MCF 10A (cell line): ENCODE results near the gene HLA-DOA. TPM values are rescaled to one million over a fixed set of nuclear protein-coding genes. Genes with fewer than 3 reads are reported as not detected.

ENCODE experiments used
- BruUV-seq: library from RNA; stranded (reverse); fragments of 400-500 nt; replicated peaks from 2 replicates; lab custom pipeline; 2021; lab: Mats Ljungman, UMichigan
- CTCF ChIA-PET: fragments of 300-600 bp; sonication (Branson Sonifier 250); formaldehyde crosslinking; extraction: SDS; loops from one replicate; lab custom pipeline; 2021; ENCODE audit warnings: antibody characterized with exemption, inconsistent platforms; lab: Yijun Ruan, JAX
- POLR2A ChIA-PET: fragments of 300-600, 350-650 bp; sonication (Branson Sonifier 250); formaldehyde crosslinking; extraction: SDS; loops from one replicate; lab custom pipeline; 2020; ENCODE audit warnings: antibody characterized with exemption, inconsistent platforms; lab: Yijun Ruan, JAX
- DNase-seq: peaks from one replicate; pipeline ENCODE4 v3.0.0-alpha.2; 2018; ENCODE audit not compliant: unreplicated experiment
- H3K27ac Mint-ChIP-seq: one replicate; pipeline ENCODE4 v1.8.0; 2022; ENCODE audit warnings: mild to moderate bottlenecking, low read depth, mixed read lengths; ENCODE audit not compliant: unreplicated experiment
- H3K27me3 Mint-ChIP-seq: one replicate; pipeline ENCODE4 v1.8.0; 2022; ENCODE audit warnings: mixed read lengths; ENCODE audit not compliant: insufficient read depth, unreplicated experiment
- H3K36me3 Mint-ChIP-seq: one replicate; pipeline ENCODE4 v1.8.0; 2022; ENCODE audit warnings: mild to moderate bottlenecking, moderate library complexity, mixed read lengths; ENCODE audit not compliant: insufficient read depth, unreplicated experiment
- H3K4me1 Mint-ChIP-seq: one replicate; pipeline ENCODE4 v1.8.0; 2022; ENCODE audit warnings: mixed read lengths; ENCODE audit not compliant: insufficient read depth, unreplicated experiment
- H3K4me3 Mint-ChIP-seq: one replicate; pipeline ENCODE4 v1.8.0; 2022; ENCODE audit warnings: mild to moderate bottlenecking, moderate library complexity, mixed read lengths; ENCODE audit not compliant: unreplicated experiment
- H3K9me3 Mint-ChIP-seq: one replicate; pipeline ENCODE4 v1.8.0; 2022; ENCODE audit warnings: mixed read lengths; ENCODE audit not compliant: unreplicated experiment
- CTCF ChIP-seq: fragments of 200-600 bp; IDR thresholded peaks from one replicate; pipeline ENCODE4 v1.8.0; 2022; ENCODE audit warnings: antibody characterized with exemption, mild to moderate bottlenecking; ENCODE audit not compliant: unreplicated experiment
- intact Hi-C: fragments of 100-400 bp; cut with micrococcal nuclease; formaldehyde crosslinking; loops from 2 replicates; pipeline ENCODE4 v1.14.1; 2022
- total RNA-seq: library from RNA; stranded (reverse); gene quantifications from 2 replicates; pipeline ENCODE4 v1.2.3, GENCODE V29; 2022

HLA-DOA gene
- total RNA-seq, 1 experiment from 2014 or later = not detected

DNA sequence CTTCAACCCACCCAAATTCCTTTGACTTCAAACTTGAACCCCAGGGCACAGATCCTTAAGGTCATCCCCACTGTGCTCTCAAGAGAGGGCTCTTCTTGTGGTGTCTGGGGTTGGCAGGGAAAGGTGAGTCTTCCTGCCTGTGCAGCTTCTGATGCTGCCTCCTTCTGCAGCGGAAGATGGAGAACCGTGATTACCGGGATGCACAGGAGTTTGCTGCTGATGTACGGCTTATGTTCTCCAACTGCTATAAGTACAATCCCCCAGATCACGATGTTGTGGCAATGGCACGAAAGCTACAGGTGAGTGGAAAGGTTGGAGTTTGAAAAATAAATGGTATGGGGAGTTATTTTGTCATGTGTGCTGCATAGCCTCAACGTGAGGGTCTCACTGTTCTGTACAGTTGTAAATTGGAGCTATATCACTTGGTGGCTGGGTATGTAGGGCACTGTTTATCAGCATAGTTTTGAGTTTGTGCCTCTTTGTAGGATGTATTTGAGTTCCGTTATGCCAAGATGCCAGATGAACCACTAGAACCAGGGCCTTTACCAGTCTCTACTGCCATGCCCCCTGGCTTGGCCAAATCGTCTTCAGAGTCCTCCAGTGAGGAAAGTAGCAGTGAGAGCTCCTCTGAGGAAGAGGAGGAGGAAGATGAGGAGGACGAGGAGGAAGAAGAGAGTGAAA is 32.0 kb downstream of the HLA-DOA start:
- H3K27me3 Mint-ChIP-seq = no peaks in the 10 kb centered on the region
- peak overlapping the region; percentile 40 for H3K4me3 Mint-ChIP-seq
- TF ChIP-seq CTCF = no peak
- H3K27ac Mint-ChIP-seq = no peak overlapping the region
- intact Hi-C loops = no loop called here
- peaks cover 100% of the 10 kb centered on the region for H3K36me3 Mint-ChIP-seq
- ChIA-PET CTCF (interaction anchor here (0.8 to 1.8 kb wide), 4 partner anchors 10 to 102 kb away, joined by 4 to 7 read pairs (median 6); partner anchors contain the start of gene HLA-DMA), POLR2A (interaction anchor here (0.9 to 1.2 kb wide), 4 partner anchors 9 to 91 kb away, joined by 3 to 5 read pairs (median 3); partner anchors contain the start of gene BRD2)
- DNase-seq = no peak
- peaks cover 37% of the 10 kb centered on the region for H3K4me1 Mint-ChIP-seq
- H3K9me3 Mint-ChIP-seq = no peaks in the 10 kb centered on the region
- BruUV-seq = no TSS peak

DNA sequence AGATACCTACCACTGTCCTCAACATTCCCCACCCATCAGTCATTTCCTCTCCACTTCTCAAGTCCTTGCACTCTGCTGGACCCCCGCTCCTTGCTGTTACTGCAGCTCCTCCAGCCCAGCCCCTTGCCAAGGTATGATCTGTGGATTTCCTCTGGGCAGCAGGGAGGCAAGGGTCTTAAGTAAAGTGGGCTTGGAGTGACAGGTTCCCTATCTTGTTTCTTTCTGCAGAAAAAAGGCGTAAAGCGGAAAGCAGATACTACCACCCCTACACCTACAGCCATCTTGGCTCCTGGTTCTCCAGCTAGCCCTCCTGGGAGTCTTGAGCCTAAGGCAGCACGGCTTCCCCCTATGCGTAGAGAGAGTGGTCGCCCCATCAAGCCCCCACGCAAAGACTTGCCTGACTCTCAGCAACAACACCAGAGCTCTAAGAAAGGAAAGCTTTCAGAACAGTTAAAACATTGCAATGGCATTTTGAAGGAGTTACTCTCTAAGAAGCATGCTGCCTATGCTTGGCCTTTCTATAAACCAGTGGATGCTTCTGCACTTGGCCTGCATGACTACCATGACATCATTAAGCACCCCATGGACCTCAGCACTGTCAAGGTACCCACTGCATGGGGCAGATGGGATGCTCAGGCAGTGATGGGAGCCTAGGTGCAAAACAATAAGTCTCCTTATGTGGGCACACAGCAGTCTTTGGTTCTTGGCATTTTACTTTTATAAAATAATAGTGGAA is 32.9 kb downstream of the HLA-DOA start:
- no peak for DNase-seq
- POLR2A ChIA-PET = interaction anchor here (1.1 to 10.4 kb wide), 2 partner anchors 8 to 43 kb away, joined by 3 to 245 read pairs; no protein-coding TSS in a partner anchor
- H3K27me3 Mint-ChIP-seq = no peaks in the 10 kb centered on the region
- intact Hi-C loops = no loop called here
- H3K4me3 Mint-ChIP-seq = peak overlapping the region; percentile 90
- H3K27ac Mint-ChIP-seq = no peak overlapping the region
- peaks cover 100% of the 10 kb centered on the region for H3K36me3 Mint-ChIP-seq
- H3K9me3 Mint-ChIP-seq = no peaks in the 10 kb centered on the region
- no peak for TF ChIP-seq CTCF
- no TSS peak for BruUV-seq
- peaks cover 32% of the 10 kb centered on the region for H3K4me1 Mint-ChIP-seq
- CTCF ChIA-PET = interaction anchor here (0.7 to 4.2 kb wide), 6 partner anchors 8 to 43 kb away, joined by 3 to 35 read pairs (median 7); partner anchors contain the start of gene HLA-DMA

DNA sequence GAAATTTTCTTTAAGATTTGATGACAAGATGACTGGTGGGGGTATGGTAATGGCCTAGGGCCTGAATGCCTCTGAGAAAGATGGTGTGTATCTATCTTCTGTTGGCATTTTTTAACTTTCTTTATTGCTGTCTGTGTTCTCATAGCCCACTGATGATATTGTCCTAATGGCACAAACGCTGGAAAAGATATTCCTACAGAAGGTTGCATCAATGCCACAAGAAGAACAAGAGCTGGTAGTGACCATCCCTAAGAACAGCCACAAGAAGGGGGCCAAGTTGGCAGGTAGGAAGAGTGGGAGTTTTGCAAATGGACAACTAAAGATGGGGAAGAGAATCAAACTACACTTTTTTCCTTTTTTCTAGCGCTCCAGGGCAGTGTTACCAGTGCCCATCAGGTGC is 33.5 kb downstream of the HLA-DOA start:
- intact Hi-C loops = no loop called here
- H3K9me3 Mint-ChIP-seq = no peaks in the 10 kb centered on the region
- H3K27ac Mint-ChIP-seq = no peak overlapping the region
- ChIA-PET CTCF (interaction anchor here (0.7 to 4.2 kb wide), 5 partner anchors 9 to 42 kb away, joined by 3 to 35 read pairs (median 8); partner anchors contain the start of gene HLA-DMA), POLR2A (interaction anchor here (0.7 to 10.4 kb wide), 3 partner anchors 9 to 786 kb away, joined by 3 to 245 read pairs (median 6); partner anchors contain the start of genes HLA-DMB and PBX2)
- peaks cover 99% of the 10 kb centered on the region for H3K36me3 Mint-ChIP-seq
- no peak for TF ChIP-seq CTCF
- no peaks in the 10 kb centered on the region for H3K27me3 Mint-ChIP-seq
- BruUV-seq = no TSS peak
- H3K4me3 Mint-ChIP-seq = peak overlapping the region; percentile 90
- DNase-seq = no peak
- peaks cover 38% of the 10 kb centered on the region for H3K4me1 Mint-ChIP-seq
